ENCODE data around the gene IL9R. TPM values are rescaled to one million over a fixed set of nuclear protein-coding genes. Genes with fewer than 3 reads are reported as not detected.
"Not testable (repeated sequence)": the region's sequence is repeated elsewhere in the genome, so short reads cannot be mapped to it uniquely, and the experiment has no call there.

The IL9R gene
- total RNA-seq, 1 experiment from 2014 or later, result not detected

DNA sequence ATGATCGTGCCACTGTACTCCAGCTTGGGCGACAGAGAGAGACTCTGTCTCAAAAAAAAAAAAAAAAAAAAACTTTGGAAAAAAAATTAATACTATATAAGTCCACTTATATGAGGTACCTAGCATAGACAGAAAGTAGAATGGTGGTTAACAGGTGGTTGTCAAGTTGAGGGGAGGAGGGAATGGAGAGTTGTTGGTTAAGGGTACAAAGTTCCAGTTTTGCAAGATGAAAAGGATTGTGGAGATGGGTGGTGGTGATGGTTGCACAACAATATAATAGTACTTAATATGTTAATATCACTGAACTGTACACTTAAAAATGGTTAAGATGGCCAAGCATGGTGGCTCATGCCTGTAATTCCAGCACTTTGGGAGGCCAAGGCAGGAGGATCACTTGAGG is 4.1 kb upstream of the IL9R start:
- DNase-seq (ENCODE audit: low read depth), result no peak
- in situ Hi-C loops (cut with HindIII; ENCODE audit: low pct_unique_long_range_greater_than_20kb, low sequenced_read_pairs), result no loop called here

DNA sequence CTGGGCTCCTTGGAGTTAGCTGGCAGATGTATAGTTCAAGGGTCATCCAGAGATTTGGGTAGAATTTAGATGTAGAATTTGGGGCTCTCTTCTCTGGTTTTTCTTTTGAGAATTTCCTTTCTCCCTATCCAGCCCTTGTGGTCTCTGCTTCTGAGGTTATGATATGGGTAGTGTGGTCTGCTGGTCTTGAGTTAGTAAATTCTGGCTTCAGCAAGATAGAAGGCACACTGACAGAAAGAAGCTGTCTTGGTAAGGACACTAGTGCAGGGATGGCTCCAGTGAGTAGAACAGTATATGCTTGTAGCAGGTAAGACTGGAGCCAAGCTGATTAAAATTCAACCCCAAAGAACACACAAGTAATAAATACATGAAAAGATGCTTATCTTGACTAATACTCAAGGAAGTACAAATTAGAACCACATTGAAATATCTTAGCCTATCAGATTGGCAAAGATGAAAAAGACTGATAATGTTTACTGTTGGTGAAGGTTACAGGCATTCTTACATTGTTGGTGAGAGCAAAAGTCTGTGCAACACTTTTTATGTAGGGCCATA is 2.1 kb upstream of the IL9R start:
- in situ Hi-C loops (cut with HindIII; ENCODE audit: low pct_unique_long_range_greater_than_20kb, low sequenced_read_pairs), result no loop called here
- DNase-seq (ENCODE audit: low read depth), result no peak

DNA sequence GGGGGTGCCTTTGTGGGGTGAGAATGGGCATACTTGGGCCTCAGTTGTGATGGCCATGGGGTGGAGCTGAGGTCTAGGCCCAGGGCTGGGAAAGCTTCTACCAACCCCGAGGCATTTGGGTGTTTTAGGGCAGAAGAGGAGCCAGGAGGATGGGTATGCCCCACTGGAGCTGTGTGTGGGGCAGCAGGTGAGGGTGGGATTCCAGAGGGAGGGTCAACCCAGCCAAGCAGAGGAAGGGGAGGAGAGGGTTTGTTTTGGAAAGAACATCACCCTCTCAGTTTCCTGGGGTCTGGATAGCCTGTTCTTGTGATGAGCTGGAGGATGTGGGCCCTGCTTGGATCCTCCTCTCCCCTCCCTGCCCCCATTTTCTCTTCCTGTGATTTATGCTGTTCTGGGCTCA is 620 bp downstream of the IL9R start:
- in situ Hi-C loops (cut with HindIII; ENCODE audit: low pct_unique_long_range_greater_than_20kb, low sequenced_read_pairs), result no loop called here
- DNase-seq (ENCODE audit: low read depth), result no peak

DNA sequence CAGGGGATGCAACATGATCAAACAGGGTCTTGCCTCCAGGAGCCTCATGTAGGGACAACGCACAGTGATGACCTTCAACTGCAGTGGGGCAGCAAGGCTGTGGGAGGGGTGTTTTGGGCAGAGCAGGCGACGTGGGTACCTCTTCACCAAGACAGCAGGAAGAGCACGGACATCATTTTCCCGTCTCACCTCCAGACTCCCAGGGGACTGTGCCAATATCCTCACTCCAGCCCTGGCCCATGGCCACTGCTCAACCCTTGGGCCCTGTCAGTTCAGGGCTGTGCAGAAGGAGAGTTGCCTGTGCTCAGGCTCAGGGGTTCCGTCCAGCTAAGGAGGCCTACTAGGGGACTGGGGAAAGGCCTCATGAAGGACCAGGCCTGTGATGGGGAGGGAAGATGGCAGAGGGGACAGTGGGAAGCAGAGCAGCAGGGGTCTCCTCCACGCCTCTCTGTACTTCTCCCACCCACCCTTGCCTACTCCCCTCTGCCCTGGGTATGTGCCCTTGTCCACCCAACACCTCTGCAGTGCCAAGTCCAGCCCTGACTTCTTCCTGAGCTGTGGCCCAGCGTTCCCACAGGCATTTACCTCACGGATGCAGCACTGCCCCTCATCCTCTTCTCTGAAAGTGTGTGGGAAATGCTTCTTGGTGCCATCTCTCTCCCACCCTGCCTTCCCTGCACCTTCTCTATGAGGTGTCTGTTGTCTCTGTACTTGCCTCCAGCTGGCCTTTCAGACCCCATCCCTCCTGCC is 1.4 kb downstream of the IL9R start:
- in situ Hi-C loops (cut with HindIII; ENCODE audit: low pct_unique_long_range_greater_than_20kb, low sequenced_read_pairs), result no loop called here
- DNase-seq (ENCODE audit: low read depth), result no peak

DNA sequence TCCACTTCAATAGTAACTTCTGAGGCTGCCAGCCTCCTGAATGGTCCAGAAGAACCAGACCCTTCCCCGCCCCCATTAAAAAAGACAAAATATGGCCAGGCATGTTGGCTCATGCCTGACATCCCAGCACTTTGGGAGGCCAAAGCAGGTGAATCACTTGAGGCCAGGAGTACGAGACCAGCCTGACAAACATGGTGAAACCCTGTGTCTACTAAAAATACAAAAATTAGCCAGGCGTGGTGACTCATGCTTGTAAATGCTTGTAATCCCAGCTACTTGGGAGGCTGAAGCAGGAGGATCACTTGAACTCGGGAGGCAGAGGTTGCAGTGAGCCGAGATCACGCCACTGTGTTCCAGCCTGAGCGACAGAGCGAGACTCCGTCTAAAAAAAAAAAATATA is 2.3 kb downstream of the IL9R start:
- DNase-seq (ENCODE audit: low read depth); in situ Hi-C loops (cut with HindIII; ENCODE audit: low pct_unique_long_range_greater_than_20kb, low sequenced_read_pairs): not testable (repeated sequence)

DNA sequence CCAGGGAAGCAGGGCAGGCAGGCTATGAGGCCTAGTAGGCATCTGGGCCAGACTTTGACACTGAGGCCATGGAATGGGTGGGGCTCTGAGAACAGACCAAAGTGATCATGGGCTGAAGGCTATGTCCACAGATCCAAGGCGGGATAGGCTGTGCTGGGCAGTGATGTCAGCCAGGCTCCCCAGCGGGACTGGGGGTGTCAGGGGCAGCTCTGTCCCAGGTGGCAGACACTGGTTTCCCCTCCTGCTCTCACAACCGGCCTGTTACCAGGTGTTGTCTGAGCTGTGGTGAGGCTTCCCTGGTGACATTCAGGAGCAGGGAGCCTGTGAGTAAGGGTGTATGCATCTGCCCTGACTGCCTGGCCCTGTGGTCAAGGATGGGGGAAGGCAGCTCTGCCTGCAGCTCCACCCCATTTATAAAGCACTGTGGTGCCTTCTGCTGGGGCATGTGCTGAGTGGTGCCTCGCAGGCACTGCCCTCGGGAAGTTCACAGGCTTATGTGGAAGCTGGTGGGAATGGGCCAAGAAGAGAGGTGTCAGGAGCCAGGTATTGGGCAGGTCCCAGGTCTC is 2.9 kb downstream of the IL9R start:
- in situ Hi-C loops (cut with HindIII; ENCODE audit: low pct_unique_long_range_greater_than_20kb, low sequenced_read_pairs), result no loop called here
- no peak for DNase-seq (ENCODE audit: low read depth)

DNA sequence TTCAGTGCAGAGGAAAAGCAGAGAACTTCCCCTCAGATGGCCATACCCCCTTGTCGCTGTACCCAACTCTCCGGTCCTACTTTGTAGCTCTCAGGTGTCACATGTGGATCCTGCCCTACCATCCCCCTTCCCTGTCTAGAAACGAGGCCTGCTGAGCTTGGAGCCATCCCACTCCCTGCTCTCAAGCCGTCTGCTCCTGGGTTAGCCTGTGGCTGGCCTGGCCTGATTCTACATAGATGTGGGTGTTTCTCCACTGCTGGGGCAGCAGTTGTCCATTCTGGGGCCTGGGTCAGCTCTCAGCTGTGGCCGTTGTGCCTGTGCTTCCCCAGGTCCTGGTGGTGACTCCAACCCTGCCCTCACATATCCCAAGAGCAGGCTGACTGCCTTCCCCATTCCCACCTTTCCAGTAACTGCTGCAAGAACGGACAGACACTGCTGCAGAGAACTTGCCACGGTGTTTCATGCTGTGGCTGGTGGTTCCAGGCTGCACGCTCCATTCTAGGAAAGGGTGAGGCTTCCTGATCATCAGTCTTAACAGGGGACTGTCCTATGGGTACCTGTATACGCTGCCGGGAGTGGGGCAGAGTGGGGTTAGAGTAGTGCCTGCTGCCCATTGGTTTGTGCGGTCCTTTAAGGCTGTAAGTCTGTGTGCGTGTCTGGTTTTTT is 3.6 kb downstream of the IL9R start:
- in situ Hi-C loops (cut with HindIII; ENCODE audit: low pct_unique_long_range_greater_than_20kb, low sequenced_read_pairs), result no loop called here
- DNase-seq (ENCODE audit: low read depth), result no peak

DNA sequence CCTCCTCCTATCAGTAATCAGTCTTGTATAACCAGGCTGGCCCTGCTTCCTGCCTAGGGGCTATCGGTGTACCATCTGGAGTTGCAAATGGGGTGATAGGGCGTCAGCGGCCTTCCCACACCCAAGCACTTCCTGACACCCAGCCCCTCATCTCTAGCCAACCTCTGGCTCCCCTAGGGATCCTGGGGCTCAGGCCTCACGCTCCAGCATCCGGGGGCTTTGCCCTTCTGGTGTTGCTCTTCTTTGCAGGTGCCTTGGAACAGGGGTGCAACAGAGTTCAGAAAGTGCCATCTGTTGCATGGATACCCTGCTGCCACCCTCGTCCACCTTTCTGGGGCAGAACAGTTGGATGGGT is 4.1 kb downstream of the IL9R start:
- DNase-seq (ENCODE audit: low read depth), result no peak
- in situ Hi-C loops (cut with HindIII; ENCODE audit: low pct_unique_long_range_greater_than_20kb, low sequenced_read_pairs), result no loop called here

DNA sequence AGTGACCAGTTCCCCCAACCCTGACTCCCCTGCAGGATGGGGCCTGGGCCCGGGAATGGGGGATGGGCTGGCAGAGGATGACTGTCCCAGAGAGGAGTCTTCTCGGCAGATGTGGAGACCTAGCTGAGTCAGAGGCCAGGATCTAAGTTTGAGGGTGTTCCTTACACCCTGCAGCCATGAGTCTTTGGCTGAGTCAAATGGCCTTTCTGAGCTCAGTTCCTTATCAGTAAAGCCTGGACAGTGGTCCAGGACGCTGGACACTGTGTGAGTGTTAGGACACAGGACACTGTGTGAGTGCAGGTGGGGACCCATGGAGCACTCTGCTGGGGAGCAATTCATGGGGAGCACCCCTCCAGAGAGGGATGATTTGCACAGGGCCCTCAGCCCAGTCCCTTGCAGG is 5.0 kb downstream of the IL9R start:
- DNase-seq (ENCODE audit: low read depth), result no peak
- in situ Hi-C loops (cut with HindIII; ENCODE audit: low pct_unique_long_range_greater_than_20kb, low sequenced_read_pairs), result no loop called here

DNA sequence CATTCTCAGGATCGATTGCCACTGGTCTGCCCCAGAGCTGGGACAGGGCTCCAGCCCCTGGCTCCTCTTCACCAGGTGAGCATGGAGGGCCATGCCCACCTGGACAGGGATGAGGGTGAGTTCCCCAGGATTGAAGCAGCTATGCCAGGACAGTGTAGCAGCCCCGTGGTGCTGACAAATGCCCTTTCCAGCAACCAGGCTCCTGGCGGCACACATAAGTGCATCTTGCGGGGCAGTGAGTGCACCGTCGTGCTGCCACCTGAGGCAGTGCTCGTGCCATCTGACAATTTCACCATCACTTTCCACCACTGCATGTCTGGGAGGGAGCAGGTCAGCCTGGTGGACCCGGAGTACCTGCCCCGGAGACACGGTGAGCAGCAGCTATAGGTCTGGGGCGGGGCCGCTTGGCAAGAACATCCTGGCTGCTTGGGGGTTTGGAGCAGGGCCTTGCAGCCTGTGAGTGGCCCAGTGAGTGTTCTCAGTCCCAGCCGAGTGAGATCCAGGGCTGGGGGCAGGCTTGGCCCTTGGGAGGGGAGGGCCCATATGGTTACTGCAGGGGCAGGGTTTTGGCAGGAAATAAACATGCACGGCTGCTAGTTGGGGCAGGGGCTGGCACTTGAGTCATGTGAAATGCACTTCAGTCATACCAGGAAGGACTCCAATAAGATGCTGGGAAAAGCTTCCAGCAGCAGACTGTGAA is 6.1 kb downstream of the IL9R start:
- in situ Hi-C loops (cut with HindIII; ENCODE audit: low pct_unique_long_range_greater_than_20kb, low sequenced_read_pairs), result no loop called here
- no peak for DNase-seq (ENCODE audit: low read depth)

DNA sequence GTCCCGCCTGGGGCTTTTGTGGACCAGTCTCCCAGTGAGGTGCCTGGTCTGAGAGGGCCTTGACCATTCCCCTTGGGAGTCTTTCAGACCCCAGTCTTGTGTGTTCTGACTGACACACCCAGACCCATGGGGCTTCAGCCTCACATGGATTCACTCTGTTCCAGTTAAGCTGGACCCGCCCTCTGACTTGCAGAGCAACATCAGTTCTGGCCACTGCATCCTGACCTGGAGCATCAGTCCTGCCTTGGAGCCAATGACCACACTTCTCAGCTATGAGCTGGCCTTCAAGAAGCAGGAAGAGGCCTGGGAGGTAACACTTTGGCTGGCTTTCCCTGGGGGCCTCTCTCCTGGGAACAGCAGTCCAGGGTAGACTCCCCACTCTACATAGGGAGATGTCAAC is 6.8 kb downstream of the IL9R start:
- in situ Hi-C loops (cut with HindIII; ENCODE audit: low pct_unique_long_range_greater_than_20kb, low sequenced_read_pairs), result no loop called here
- DNase-seq (ENCODE audit: low read depth), result no peak

DNA sequence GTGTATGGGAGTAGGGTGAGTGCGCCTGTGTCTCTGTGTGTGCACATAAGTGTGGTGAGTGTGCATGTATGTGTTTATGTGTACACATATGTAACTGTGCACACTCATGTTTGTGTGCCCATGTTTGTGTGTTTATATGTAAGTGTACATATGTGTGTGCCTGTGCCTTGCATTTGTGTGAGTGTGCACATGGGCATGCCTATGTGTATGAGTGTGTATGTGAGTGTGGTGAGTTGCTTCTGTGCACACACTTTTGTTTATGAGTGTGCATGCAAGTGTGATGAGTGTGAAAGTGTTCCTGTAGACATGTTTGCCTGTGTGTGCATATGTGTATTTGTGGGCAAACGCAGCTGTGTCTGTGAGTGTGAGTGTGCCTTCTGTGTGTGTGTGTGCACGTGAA is 7.2 kb downstream of the IL9R start:
- in situ Hi-C loops (cut with HindIII; ENCODE audit: low pct_unique_long_range_greater_than_20kb, low sequenced_read_pairs), result no loop called here
- no peak for DNase-seq (ENCODE audit: low read depth)

DNA sequence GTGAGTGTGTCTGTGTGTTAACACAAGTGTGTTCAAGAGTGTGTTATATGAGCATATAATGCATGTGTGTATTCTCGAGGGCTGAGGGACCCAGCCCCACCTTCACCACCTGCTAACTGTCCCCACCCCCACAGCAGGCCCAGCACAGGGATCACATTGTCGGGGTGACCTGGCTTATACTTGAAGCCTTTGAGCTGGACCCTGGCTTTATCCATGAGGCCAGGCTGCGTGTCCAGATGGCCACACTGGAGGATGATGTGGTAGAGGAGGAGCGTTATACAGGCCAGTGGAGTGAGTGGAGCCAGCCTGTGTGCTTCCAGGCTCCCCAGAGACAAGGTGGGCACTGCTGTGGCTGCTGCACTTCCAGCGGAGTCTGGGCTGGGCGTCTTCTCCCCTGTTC is 7.6 kb downstream of the IL9R start:
- DNase-seq (ENCODE audit: low read depth), result no peak
- in situ Hi-C loops (cut with HindIII; ENCODE audit: low pct_unique_long_range_greater_than_20kb, low sequenced_read_pairs), result no loop called here

DNA sequence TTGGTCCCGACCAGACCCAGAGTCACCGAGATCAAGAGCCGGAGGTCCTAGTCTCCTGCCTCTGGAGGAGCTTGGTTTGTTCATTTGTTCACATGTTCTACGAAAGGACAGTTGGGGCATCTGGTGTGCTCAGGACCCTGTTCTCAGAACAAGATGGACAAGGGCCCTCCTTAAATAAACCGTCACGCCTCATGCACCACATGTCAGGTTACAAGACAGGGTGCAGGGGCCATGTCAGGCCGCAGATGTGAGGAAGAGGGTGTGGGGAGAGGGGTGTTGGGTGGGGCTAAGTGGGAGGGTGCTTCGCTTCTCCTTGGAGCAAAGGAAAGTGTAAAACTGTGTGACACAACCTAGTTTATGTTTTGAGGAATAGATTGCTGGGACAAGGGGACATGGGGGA is 9.0 kb downstream of the IL9R start:
- DNase-seq (ENCODE audit: low read depth); in situ Hi-C loops (cut with HindIII; ENCODE audit: low pct_unique_long_range_greater_than_20kb, low sequenced_read_pairs): not testable (repeated sequence)

DNA sequence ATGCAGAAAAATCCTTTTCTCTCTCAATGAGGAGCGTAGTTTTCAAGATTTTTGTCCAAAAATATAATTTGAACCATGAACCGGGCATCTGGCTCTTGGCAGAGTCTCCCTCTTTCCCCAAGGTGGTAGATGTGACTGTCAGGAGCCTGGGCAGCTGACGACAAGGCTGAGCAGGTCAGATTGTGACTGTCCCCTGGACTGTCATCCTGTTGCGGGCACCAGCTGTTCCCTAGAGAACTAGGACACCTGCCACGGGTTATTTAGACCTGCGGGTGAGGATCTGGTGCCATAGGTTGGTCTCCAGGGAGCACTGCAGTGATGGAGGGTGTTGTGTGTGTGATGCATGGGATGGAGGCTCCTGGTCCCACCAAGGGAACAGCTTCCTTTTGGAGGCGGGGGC is 10.9 kb downstream of the IL9R start:
- in situ Hi-C loops (cut with HindIII; ENCODE audit: low pct_unique_long_range_greater_than_20kb, low sequenced_read_pairs); DNase-seq (ENCODE audit: low read depth): not testable (repeated sequence)

DNA sequence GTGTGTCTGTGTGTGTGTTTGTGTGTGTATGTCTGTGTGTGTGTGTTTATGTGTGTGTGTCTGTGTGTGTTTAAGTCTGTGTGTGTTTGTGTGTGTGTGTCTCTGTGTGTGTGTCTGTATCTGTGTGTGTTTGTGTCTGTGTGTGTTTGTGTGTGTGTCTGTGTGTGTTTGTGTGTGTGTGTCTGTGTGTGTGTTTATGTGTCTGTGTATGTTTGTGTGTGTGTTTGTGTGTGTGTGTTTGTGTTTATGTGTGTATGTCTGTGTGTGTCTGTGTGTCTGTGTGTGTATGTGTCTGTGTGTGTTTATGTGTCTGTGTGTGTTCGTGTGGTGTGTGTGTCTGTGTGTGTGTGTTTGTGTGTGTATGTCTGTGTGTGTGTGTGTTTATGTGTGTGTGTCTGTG is 11.4 kb downstream of the IL9R start:
- DNase-seq (ENCODE audit: low read depth), result peak; percentile 4
- in situ Hi-C loops (cut with HindIII; ENCODE audit: low pct_unique_long_range_greater_than_20kb, low sequenced_read_pairs), result no loop called here

DNA sequence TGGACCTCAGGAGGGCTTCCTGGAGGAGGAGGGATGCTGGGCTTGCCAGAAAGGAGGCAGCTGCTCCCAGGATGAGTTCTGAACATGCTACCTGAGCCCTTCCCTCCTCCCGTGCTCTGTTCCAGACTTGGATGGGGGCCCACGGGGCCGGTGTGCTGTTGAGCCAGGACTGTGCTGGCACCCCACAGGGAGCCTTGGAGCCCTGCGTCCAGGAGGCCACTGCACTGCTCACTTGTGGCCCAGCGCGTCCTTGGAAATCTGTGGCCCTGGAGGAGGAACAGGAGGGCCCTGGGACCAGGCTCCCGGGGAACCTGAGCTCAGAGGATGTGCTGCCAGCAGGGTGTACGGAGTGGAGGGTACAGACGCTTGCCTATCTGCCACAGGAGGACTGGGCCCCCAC is 12.2 kb downstream of the IL9R start:
- in situ Hi-C loops (cut with HindIII; ENCODE audit: low pct_unique_long_range_greater_than_20kb, low sequenced_read_pairs); DNase-seq (ENCODE audit: low read depth): not testable (repeated sequence)

DNA sequence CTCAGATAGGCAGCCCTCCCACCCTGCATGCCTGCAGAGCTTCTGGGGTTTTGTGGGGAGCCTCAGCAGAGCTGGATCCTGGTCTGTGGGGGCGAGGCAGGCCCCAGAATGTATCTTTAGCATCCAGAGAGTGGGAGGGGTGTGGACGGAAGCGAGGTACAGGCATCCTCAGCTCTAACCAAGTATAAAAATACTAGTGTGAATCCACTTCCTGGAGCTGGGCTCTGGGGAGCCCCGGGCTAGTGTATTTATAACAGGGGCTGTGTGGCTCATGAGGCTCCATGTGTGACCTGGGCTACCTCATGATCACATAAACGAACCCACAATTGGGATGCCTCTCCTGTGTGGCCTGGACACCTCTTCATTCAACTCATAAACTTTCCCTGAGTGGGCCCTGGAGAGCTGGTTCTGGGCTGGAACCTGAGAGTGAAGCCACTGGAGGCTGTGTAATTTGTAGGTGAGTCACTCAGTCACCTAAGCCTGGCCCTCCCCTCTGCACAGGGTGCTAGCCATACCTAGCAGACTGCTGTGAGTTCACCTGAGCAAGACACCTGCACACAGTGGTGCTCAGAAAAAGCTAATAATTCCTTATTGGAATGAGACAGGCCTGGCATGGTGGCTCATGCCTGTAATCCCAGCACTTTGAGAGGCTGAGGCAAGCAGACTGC is 15.9 kb downstream of the IL9R start:
- in situ Hi-C loops (cut with HindIII; ENCODE audit: low pct_unique_long_range_greater_than_20kb, low sequenced_read_pairs); DNase-seq (ENCODE audit: low read depth): not testable (repeated sequence)

Data from Caki2 (cell line).